Ovary (tissue), 9 donors: ENCODE data around the gene VGLL4. TPM values are rescaled to one million over a fixed set of nuclear protein-coding genes. Genes with fewer than 3 reads are reported as not detected.

Experiments
- DNase-seq, 5 donors: peaks; one replicate each; pipeline ENCODE4 v3.0.0-alpha.2; 2019 to 2020
- H3K27ac ChIP-seq, 2 donors: fragments of 200-600 bp; one replicate each; pipeline versions ENCODE4 v1.5.1 to v1.8.0; 2019 to 2022
- H3K27me3 ChIP-seq: fragments of 200-600 bp; one replicate; pipeline ENCODE4 v1.8.0; 2022
- H3K36me3 ChIP-seq: fragments of 200-600 bp; sonication (generic); one replicate; pipeline ENCODE4 v1.5.1; 2019
- H3K4me1 ChIP-seq: one replicate; pipeline ENCODE4 v1.8.1; 2013; ENCODE audit warnings: mild to moderate bottlenecking, moderate library complexity; ENCODE audit not compliant: insufficient read depth
- H3K4me3 ChIP-seq: fragments of 200-600 bp; sonication (generic); one replicate; pipeline ENCODE4 v1.5.1; 2017
- H3K9me3 ChIP-seq, 2 donors: fragments of 200-600 bp in 1 of 2; sonication (generic) in 1 of 2; one replicate each; pipeline versions ENCODE4 v1.5.1 to v1.8.1; 2013 to 2019; ENCODE audit warnings: mild to moderate bottlenecking in 1 of 2, moderate library complexity in 1 of 2
- CTCF ChIP-seq, 3 donors: fragments of 450-650 bp in 2 of 3; fragments of 200-600 bp in 1 of 3; IDR thresholded peaks; one replicate each; pipeline versions ENCODE4 v1.5.1 to v1.8.0; 2016 to 2022; ENCODE audit warnings: antibody characterized with exemption in 3 of 3, mild to moderate bottlenecking in 1 of 3
- EP300 ChIP-seq: sonication (generic); formaldehyde crosslinking; IDR thresholded peaks from one replicate; pipeline ENCODE4 v1.6.1; 2017; ENCODE audit warnings: antibody characterized with exemption
- POLR2A ChIP-seq: fragments of 450-650 bp; IDR thresholded peaks from one replicate; pipeline ENCODE4 v1.6.1; 2017; ENCODE audit warnings: antibody characterized with exemption, mild to moderate bottlenecking, moderate library complexity
- WGBS, 3 donors: extraction: QIAGEN DNeasy Blood & Tissue Kit in 1 of 3; methylation state at CpG; one replicate each; pipeline versions ENCODE4 v1.1.5 to v1.1.7; 2013 to 2017; 5-methylcytosine and 5-hydroxymethylcytosine counted together
- intact Hi-C, 4 donors: fragments of 100-400 bp; cut with DNase I; formaldehyde crosslinking; loops; one replicate each; pipeline versions ENCODE4 v1.11.0 to v1.15.1; 2022 to 2023
- polyA plus RNA-seq, 2 donors: library from polyadenylated mRNA; stranded (reverse); fragments of 200-250 nt in 1 of 2; fragments of 350-450 nt in 1 of 2; fragmentation: Illumina TruSeq in 1 of 2; extraction: RNeasy Lipid Tissue Mini Kit (QIAGEN cat#74804) in 1 of 2; gene quantifications; one replicate each; pipeline ENCODE4 v1.2.3, GENCODE V29; 2013 to 2014
- total RNA-seq, 7 donors: library from RNA; depleted of rRNA in 2 of 7; stranded (reverse); fragments of >200 nt in 2 of 7; fragmentation: NEBNext Ultra II Directional in 3 of 7; extraction: Animal tissue kit (Norgen Biotek cat#: 25700) in 3 of 7; gene quantifications; one replicate each; pipeline versions ENCODE4 v1.1.0 to v1.2.4, GENCODE V29; 2016 to 2023
- donor health status: DM: no; HTN: no; CAD: no; lungs with moderate emphysema.
- donor health status: DM: no; HTN: no; CAD: no.
- donor health status: Bipolar disorder and iron deficiency.
- donor health status: DM: yes; HTN: yes; CAD: no.
- donor health status: DM: no; HTN: no; CAD: no.
- donor health status: DM: yes; HTN: yes; CAD: no.

The VGLL4 gene
- total and polyA plus RNA-seq, 9 donors, result 73.2 to 120 (median 106) TPM

GRCh38 chr3:11635680-11636393, 7.9 kb downstream of the VGLL4 start:
- WGBS, 3 donors, result 7 to 12% (median 7%) methylated on average over 7 of the region's 7 CpGs
- Histone ChIP-seq H3K27me3 (no peaks in the 10 kb centered on the region), H3K27ac (peak overlapping the region in 1 of 2 donors; percentile 32), H3K4me3 (no peak overlapping the region), H3K4me1 (peaks cover 53% of the 10 kb centered on the region), H3K36me3 (no peaks in the 10 kb centered on the region), H3K9me3 (no peaks in the 10 kb centered on the region)
- intact Hi-C loops, result loop anchor here in 1 of 4 donors (5.0 kb wide), 1 partner anchor 34 kb away; no protein-coding TSS in a partner anchor
- DNase-seq, result no peak
- no peak for TF ChIP-seq EP300
- TF ChIP-seq POLR2A, result no peak
- TF ChIP-seq CTCF (IDR thresholded peaks at IDR 0.05), result no peak

- peaks cover 49% of the 10 kb centered on the region for H3K4me1 ChIP-seq
- H3K4me3 ChIP-seq, result no peak overlapping the region
- H3K27ac ChIP-seq, result peak overlapping the region in 1 of 2 donors; percentile 32
- intact Hi-C loops, result loop anchor here in 1 of 4 donors (5.0 kb wide), 1 partner anchor 33 kb away; no protein-coding TSS in a partner anchor
- no peaks in the 10 kb centered on the region for H3K27me3 ChIP-seq
- 22 to 25% (median 24%) methylated on average over 4 of the region's 4 CpGs for WGBS, 3 donors
- TF ChIP-seq POLR2A (no peak), EP300 (no peak), CTCF (IDR thresholded peaks at IDR 0.05) (no peak)
- no peak for DNase-seq
- H3K9me3 ChIP-seq, result no peaks in the 10 kb centered on the region
- no peaks in the 10 kb centered on the region for H3K36me3 ChIP-seq
Observed at GRCh38 chr3:11634974-11635612, 8.6 kb downstream of the VGLL4 start.

DNA sequence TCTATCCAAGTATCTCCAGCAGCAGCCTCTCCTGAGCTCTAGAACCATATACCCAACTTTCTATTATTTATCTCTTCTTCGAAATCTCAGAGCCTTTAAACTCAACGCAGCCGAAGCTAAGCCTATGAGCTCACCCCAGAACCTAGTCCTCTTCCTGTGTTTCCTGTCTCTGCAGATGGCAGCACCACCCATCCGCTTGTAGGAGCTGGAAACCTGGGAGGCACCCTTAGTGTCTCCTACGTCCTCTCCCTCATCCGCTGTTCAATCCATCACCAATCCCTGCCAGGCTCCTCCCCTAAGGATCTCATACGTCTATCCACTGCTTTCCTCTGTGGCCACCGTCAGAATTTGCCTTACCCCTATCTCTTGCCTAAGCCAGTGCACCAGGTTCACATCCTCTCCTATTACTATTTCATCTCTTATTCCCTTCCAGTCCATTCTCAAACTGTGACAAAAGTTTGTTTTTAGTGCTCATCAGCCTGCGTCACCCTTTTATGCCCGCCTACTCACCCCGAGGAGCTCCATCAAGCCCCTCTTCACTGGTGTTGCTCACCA, 9.6 kb downstream of the VGLL4 start:
- WGBS, 3 donors, result 79 to 84% (median 80%) methylated on average over 11 of the region's 11 CpGs
- no peaks in the 10 kb centered on the region for H3K9me3 ChIP-seq
- H3K27me3 ChIP-seq, result no peaks in the 10 kb centered on the region
- no peaks in the 10 kb centered on the region for H3K36me3 ChIP-seq
- no peak overlapping the region for H3K4me3 ChIP-seq
- H3K27ac ChIP-seq, result peak overlapping the region in 1 of 2 donors; percentile 14
- peaks cover 45% of the 10 kb centered on the region for H3K4me1 ChIP-seq
- DNase-seq, result no peak
- TF ChIP-seq POLR2A (no peak), CTCF (IDR thresholded peaks at IDR 0.05) (no peak), EP300 (no peak)
- intact Hi-C loops, result no loop called here

GRCh38 chr3:11632966-11633365, 10.7 kb downstream of the VGLL4 start:
- WGBS, 3 donors, result 23 to 39% (median 33%) methylated on average over 3 of the region's 3 CpGs
- Histone ChIP-seq H3K27me3 (no peaks in the 10 kb centered on the region), H3K27ac (peak overlapping the region in 1 of 2 donors; percentile 3), H3K4me1 (peaks cover 38% of the 10 kb centered on the region), H3K9me3 (no peaks in the 10 kb centered on the region), H3K4me3 (no peak overlapping the region), H3K36me3 (no peaks in the 10 kb centered on the region)
- TF ChIP-seq POLR2A, result no peak
- TF ChIP-seq EP300, result no peak
- TF ChIP-seq CTCF (IDR thresholded peaks at IDR 0.05), result no peak
- intact Hi-C loops, result no loop called here
- DNase-seq, result no peak
